ENCODE data around the gene FBXO47.
"Not testable (repeated sequence)": the region's sequence is repeated elsewhere in the genome, so short reads cannot be mapped to it uniquely, and the experiment has no call there.

The FBXO47 gene

GRCh38 chr17:38920374-38921291, 46.6 kb downstream of the FBXO47 start:
- DNase-seq, result no peak

- DNase-seq, result no peak
Observed at GRCh38 chr17:38919316-38920078, 47.7 kb downstream of the FBXO47 start.

- no peak for DNase-seq
Observed at GRCh38 chr17:38918916-38919315, 48.3 kb downstream of the FBXO47 start.

- no peak for DNase-seq
Observed at GRCh38 chr17:38918129-38918913, 48.9 kb downstream of the FBXO47 start.

GRCh38 chr17:38917259-38917658, 49.9 kb downstream of the FBXO47 start:
- no peak for DNase-seq

GRCh38 chr17:38916771-38917170, 50.4 kb downstream of the FBXO47 start:
- no peak for DNase-seq

- DNase-seq, result no peak
Observed at GRCh38 chr17:38915639-38915995, 51.6 kb downstream of the FBXO47 start.

GRCh38 chr17:38914741-38915638, 52.2 kb downstream of the FBXO47 start:
- no peak for DNase-seq

GRCh38 chr17:38912221-38912813, 54.9 kb downstream of the FBXO47 start:
- DNase-seq, result no peak

GRCh38 chr17:38911731-38912081, 55.5 kb downstream of the FBXO47 start:
- DNase-seq, result not testable (repeated sequence)

GRCh38 chr17:38911081-38911730, 56.0 kb downstream of the FBXO47 start:
- no peak for DNase-seq

- no peak for DNase-seq
Observed at GRCh38 chr17:38910325-38910724, 56.9 kb downstream of the FBXO47 start.

- DNase-seq, result no peak
Observed at GRCh38 chr17:38908676-38909181, 58.5 kb downstream of the FBXO47 start.

GRCh38 chr17:38907930-38908675, 59.1 kb downstream of the FBXO47 start:
- DNase-seq, result no peak

- no peak for DNase-seq
Observed at GRCh38 chr17:38906460-38907228, 60.6 kb downstream of the FBXO47 start.

GRCh38 chr17:38905375-38905774, 61.8 kb downstream of the FBXO47 start:
- DNase-seq, result no peak

- no peak for DNase-seq
Observed at GRCh38 chr17:38904892-38905291, 62.3 kb downstream of the FBXO47 start.

GRCh38 chr17:38903404-38903803, 63.8 kb downstream of the FBXO47 start:
- no peak for DNase-seq

- DNase-seq, result peak; percentile 99
Observed at GRCh38 chr17:38900978-38901656, 66.1 kb downstream of the FBXO47 start.
